HG03060 (cell line): ENCODE data around the gene MKNK1.
"Not testable (repeated sequence)": the region's sequence is repeated elsewhere in the genome, so short reads cannot be mapped to it uniquely, and the experiment has no call there.

Experiments
- ATAC-seq: cut with Tn5 transposase; IDR thresholded peaks from one replicate; pipeline ENCODE4 v1.9.1; 2021; ENCODE audit warnings: low read depth, moderate number of reproducible peaks; ENCODE audit not compliant: unreplicated experiment

Gene MKNK1

GRCh38 chr1:46603858-46604549 lies at the start of gene MKNK1:
MKNK1 (minus strand) TSS chr1:46604268; CDS start chr1:46583327, 20,941 bp downstream.
- ATAC-seq: peak; percentile 91

- no peak for ATAC-seq
These were observed 49.4 kb upstream of the MKNK1 start for GRCh38 chr1:46653405-46653958.

- ATAC-seq: no peak
These were observed 48.4 kb upstream of the MKNK1 start for GRCh38 chr1:46652321-46653100.

GRCh38 chr1:46651152-46651551 lies 47.1 kb upstream of the MKNK1 start:
- not testable (repeated sequence) for ATAC-seq

GRCh38 chr1:46650491-46650890 lies 46.4 kb upstream of the MKNK1 start:
- no peak for ATAC-seq

- ATAC-seq: no peak
These were observed 45.7 kb upstream of the MKNK1 start for GRCh38 chr1:46649764-46650163.

- ATAC-seq: no peak
These were observed 43.5 kb upstream of the MKNK1 start for GRCh38 chr1:46647611-46648010.

GRCh38 chr1:46646844-46647243 lies 42.8 kb upstream of the MKNK1 start:
- no peak for ATAC-seq

- ATAC-seq: no peak
These were observed 42.3 kb upstream of the MKNK1 start for GRCh38 chr1:46646331-46646730.

- no peak for ATAC-seq
These were observed 41.7 kb upstream of the MKNK1 start for GRCh38 chr1:46645815-46646214.

GRCh38 chr1:46643368-46643775 lies 39.3 kb upstream of the MKNK1 start:
- ATAC-seq: no peak

- no peak for ATAC-seq
These were observed 38.1 kb upstream of the MKNK1 start for GRCh38 chr1:46642115-46642680.

GRCh38 chr1:46639547-46639946 lies 35.5 kb upstream of the MKNK1 start:
- no peak for ATAC-seq

GRCh38 chr1:46638921-46639320 lies 34.9 kb upstream of the MKNK1 start:
- ATAC-seq: no peak

GRCh38 chr1:46637444-46638083 lies 33.5 kb upstream of the MKNK1 start:
- no peak for ATAC-seq

- ATAC-seq: no peak
These were observed 31.1 kb upstream of the MKNK1 start for GRCh38 chr1:46635205-46635604.

- ATAC-seq: no peak
These were observed 26.7 kb upstream of the MKNK1 start for GRCh38 chr1:46630719-46631118.

GRCh38 chr1:46623743-46624644 lies 19.9 kb upstream of the MKNK1 start:
- no peak for ATAC-seq

GRCh38 chr1:46622344-46622743 lies 18.3 kb upstream of the MKNK1 start:
- ATAC-seq: no peak

GRCh38 chr1:46621930-46622329 lies 17.9 kb upstream of the MKNK1 start:
- no peak for ATAC-seq
